HepG2 (cell line): ENCODE results near the gene IL31. TPM values are rescaled to one million over a fixed set of nuclear protein-coding genes. Genes with fewer than 3 reads are reported as not detected.
A peak's percentile ranks its signal among the peaks of the same experiment; 100 is the strongest.

Experiments
- AGO1 ChIP-seq: fragments of 200-400 bp; formaldehyde crosslinking; IDR thresholded peaks from 2 replicates; pipeline ENCODE4 v1.6.1; 2017; ENCODE audit warnings: mild to moderate bottlenecking, low read depth, low read length, moderate library complexity; ENCODE audit not compliant: poor library complexity, severe bottlenecking
- BCL6 ChIP-seq: IDR thresholded peaks from 2 replicates; pipeline ENCODE4 v1.6.1; 2016; ENCODE audit warnings: missing genetic modification reagents, missing compliant biosample characterization
- BRD4 ChIP-seq: sonication (generic); formaldehyde crosslinking; IDR thresholded peaks from 2 replicates; pipeline ENCODE4 v1.4.0; 2020; ENCODE audit warnings: missing genetic modification reagents
- CBFB ChIP-seq: sonication (generic); formaldehyde crosslinking; IDR thresholded peaks from 2 replicates; pipeline ENCODE4 v1.4.0; 2020; ENCODE audit warnings: missing genetic modification reagents
- DRAP1 ChIP-seq: IDR thresholded peaks from 2 replicates; pipeline ENCODE4 v1.6.1; 2016; ENCODE audit warnings: missing genetic modification reagents, missing compliant biosample characterization
- FOXJ3 ChIP-seq: sonication (generic); formaldehyde crosslinking; IDR thresholded peaks from 2 replicates; pipeline ENCODE4 v1.4.0; 2020; ENCODE audit warnings: missing genetic modification reagents, mild to moderate bottlenecking, borderline replicate concordance
- FUBP1 ChIP-seq: sonication (generic); formaldehyde crosslinking; IDR thresholded peaks from 2 replicates; pipeline ENCODE4 v1.5.1; 2020; ENCODE audit warnings: missing genetic modification reagents, mild to moderate bottlenecking, borderline replicate concordance
- HNRNPK ChIP-seq: fragments of 200-400 bp; formaldehyde crosslinking; IDR thresholded peaks from 2 replicates; pipeline ENCODE4 v1.6.1; 2018; ENCODE audit warnings: low read length, low read depth, moderate library complexity, mild to moderate bottlenecking; ENCODE audit not compliant: poor library complexity, severe bottlenecking
- KLF16 ChIP-seq, 2 experiments: sonication (generic) in 1 of 2; formaldehyde crosslinking in 1 of 2; IDR thresholded peaks; 2 replicates each; pipeline versions ENCODE4 v1.6.1 to v1.8.0; 2016 to 2023; ENCODE audit warnings: missing genetic modification reagents in 2 of 2, missing compliant biosample characterization in 1 of 2
- RARA ChIP-seq: IDR thresholded peaks from 2 replicates; pipeline ENCODE4 v1.6.1; 2016; ENCODE audit warnings: missing genetic modification reagents, missing compliant biosample characterization
- RBM39 ChIP-seq: fragments of 200-400 bp; formaldehyde crosslinking; IDR thresholded peaks from one replicate; pipeline ENCODE4 v1.6.1; 2018; ENCODE audit warnings: antibody characterized with exemption, mild to moderate bottlenecking, low read depth, low read length; ENCODE audit not compliant: poor library complexity, severe bottlenecking
- SOX13 ChIP-seq, 3 experiments: fragments of 450-650 bp in 1 of 3; sonication (generic) in 1 of 3; formaldehyde crosslinking in 1 of 3; IDR thresholded peaks in 2 of 3; conservative IDR thresholded peaks in 1 of 3; 2 replicates each; pipeline versions ENCODE4 v1.5.0 to v1.6.1; 2016 to 2020; ENCODE audit warnings: antibody characterized with exemption in 1 of 3, mild to moderate bottlenecking in 1 of 3, missing compliant biosample characterization in 1 of 3, missing genetic modification reagents in 1 of 3, moderate library complexity in 1 of 3
- SRY ChIP-seq: sonication (generic); formaldehyde crosslinking; IDR thresholded peaks from 2 replicates; pipeline ENCODE4 v1.8.0; 2022; ENCODE audit warnings: mild to moderate bottlenecking, missing genetic modification reagents
- TAF1 ChIP-seq: sonication (generic); formaldehyde crosslinking; IDR thresholded peaks from 2 replicates; pipeline ENCODE4 v1.4.0; 2020; ENCODE audit warnings: missing genetic modification reagents
- TFDP2 ChIP-seq: sonication (generic); formaldehyde crosslinking; IDR thresholded peaks from 2 replicates; pipeline ENCODE4 v1.4.0; 2020; ENCODE audit warnings: missing genetic modification reagents
- TFE3 ChIP-seq: IDR thresholded peaks from 2 replicates; pipeline ENCODE4 v1.6.1; 2016
- ZBTB20 ChIP-seq: sonication (generic); formaldehyde crosslinking; IDR thresholded peaks from 2 replicates; pipeline ENCODE4 v1.8.1; 2023; ENCODE audit warnings: missing genetic modification reagents, low read depth, mild to moderate bottlenecking, borderline replicate concordance
- ZFP1 ChIP-seq: IDR thresholded peaks from 2 replicates; pipeline ENCODE4 v1.6.1; 2016
- ZNF225 ChIP-seq: sonication (generic); formaldehyde crosslinking; IDR thresholded peaks from 2 replicates; pipeline ENCODE4 v1.4.0; 2020; ENCODE audit warnings: mild to moderate bottlenecking, missing genetic modification reagents
- ZNF546 ChIP-seq: sonication (generic); formaldehyde crosslinking; conservative IDR thresholded peaks from 2 replicates; pipeline ENCODE4 v1.8.1; 2023; ENCODE audit warnings: mild to moderate bottlenecking, missing genetic modification reagents
- ZNF576 ChIP-seq: sonication (generic); formaldehyde crosslinking; IDR thresholded peaks from 2 replicates; pipeline ENCODE4 v1.4.0; 2020; ENCODE audit warnings: mild to moderate bottlenecking, missing genetic modification reagents
- ZNF777 ChIP-seq: sonication (generic); formaldehyde crosslinking; IDR thresholded peaks from 2 replicates; pipeline ENCODE4 v1.4.0; 2020; ENCODE audit warnings: missing genetic modification reagents
- ZNF780A ChIP-seq: sonication (generic); formaldehyde crosslinking; IDR thresholded peaks from 2 replicates; pipeline ENCODE4 v1.8.0; 2022; ENCODE audit warnings: mild to moderate bottlenecking, missing genetic modification reagents, moderate library complexity
- ZSCAN29 ChIP-seq: sonication (generic); formaldehyde crosslinking; conservative IDR thresholded peaks from 2 replicates; pipeline ENCODE4 v1.4.0; 2020; ENCODE audit warnings: mild to moderate bottlenecking, missing genetic modification reagents
- polyA plus RNA-seq, 8 experiments: library from polyadenylated mRNA; depleted of rRNA in 3 of 8; stranded (reverse) in 7 of 8; unstranded in 1 of 8; fragments of >200 nt; fragmentation: Illumina TruSeq in 4 of 8; extraction: Trizol in 4 of 8; gene quantifications; 2 replicates each; pipeline versions ENCODE4 v1.2.1 to v1.2.3, GENCODE V29; 2011 to 2016; ENCODE audit warnings: low read depth in 4 of 8, missing spikeins in 1 of 8, mixed read lengths in 1 of 8; ENCODE audit not compliant: insufficient read depth in 1 of 8
- total RNA-seq, 5 experiments: library from RNA; depleted of rRNA; stranded (reverse); fragments of >200 nt; fragmentation: Illumina TruSeq; extraction: Trizol; gene quantifications; 2 replicates each; pipeline ENCODE4 v1.2.3, GENCODE V29; 2016; ENCODE audit warnings: low read depth in 1 of 5

The IL31 gene
- total and polyA plus RNA-seq, 2 of the 13 experiments (the other 11 are each of a cell fraction or from before 2014, with no cell fraction given) = not detected

DNA sequence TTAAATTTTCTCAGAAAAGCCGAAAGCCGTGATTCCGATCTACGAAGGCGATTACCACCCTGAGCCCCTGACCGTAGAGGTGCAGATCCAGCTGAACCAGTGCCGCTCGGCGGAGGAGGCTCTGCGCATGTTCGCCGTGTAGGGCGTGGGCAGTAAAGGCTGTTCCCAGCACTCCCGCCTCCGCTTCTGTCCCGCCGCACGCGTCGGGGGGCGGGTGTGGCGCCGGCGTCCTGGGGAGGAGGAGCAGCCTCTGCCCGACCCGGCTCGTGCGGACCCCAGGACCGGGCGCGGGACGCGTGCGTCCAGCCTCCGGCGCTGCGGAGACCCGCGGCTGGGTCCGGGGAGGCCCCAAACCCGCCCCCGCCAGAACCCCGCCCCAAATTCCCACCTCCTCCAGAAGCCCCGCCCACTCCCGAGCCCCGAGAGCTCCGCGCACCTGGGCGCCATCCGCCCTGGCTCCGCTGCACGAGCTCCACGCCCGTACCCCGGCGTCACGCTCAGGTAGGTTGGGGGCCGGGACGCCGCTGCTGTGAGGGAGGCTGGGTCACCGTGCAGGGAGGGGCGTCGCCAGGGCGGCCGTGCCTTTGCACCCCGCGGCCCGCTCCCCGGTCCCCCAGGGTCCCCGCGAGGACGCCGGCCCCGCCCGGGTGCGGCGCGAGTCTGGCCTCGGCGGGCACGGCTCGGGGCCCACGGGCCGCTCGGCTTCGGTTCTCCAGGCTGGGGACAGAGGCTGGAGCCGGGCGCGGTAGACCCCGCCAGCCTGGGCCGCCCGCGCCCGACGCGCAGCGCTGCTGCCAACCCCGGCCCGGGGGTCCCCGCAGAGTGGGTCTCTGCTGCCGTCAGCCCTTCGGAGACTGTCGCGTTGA, 29.5 kb upstream of the IL31 start, which contains the start of gene B3GNT4 (continued):
- TF ChIP-seq ZNF780A (no peak), FUBP1 (CRISPR knock-in tag) (no peak), CBFB (CRISPR knock-in tag) (no peak), SOX13 (IDR thresholded peaks at IDR 0.05) (no peak), SOX13 (CRISPR knock-in tag; conservative IDR thresholded peaks at IDR 0.05 in 1 of 2, IDR thresholded peaks at IDR 0.05 in 1 of 2) (no peak), ZNF546 (peak; percentile 41; the same call in 1 of the 2 replicates), ZNF777 (CRISPR knock-in tag) (peak; percentile 27; the same call in 1 of the 2 replicates), BCL6 (CRISPR knock-in tag) (no peak), TAF1 (no peak), ZFP1 (CRISPR knock-in tag) (no peak), ZBTB20 (no peak), HNRNPK (peak; percentile 52), KLF16 (CRISPR knock-in tag; IDR thresholded peaks at IDR 0.05) (0 out of 4 replicates have a peak, but pooled peaks of 1 of the 2 experiments have one; percentile 21), AGO1 (no peak), BRD4 (CRISPR knock-in tag) (no peak), ZNF225 (CRISPR knock-in tag) (peak; percentile 28; the same call in 1 of the 2 replicates), SRY (CRISPR knock-in tag) (no peak), ZNF576 (CRISPR knock-in tag) (no peak), FOXJ3 (no peak), RBM39 (no peak), ZSCAN29 (CRISPR knock-in tag) (no peak), RARA (no peak), TFDP2 (CRISPR knock-in tag) (peak; percentile 61), TFE3 (CRISPR knock-in tag) (no peak), DRAP1 (no peak)
